PC-9 (cell line): ENCODE results near the gene C1QL2. TPM values are rescaled to one million over a fixed set of nuclear protein-coding genes. Genes with fewer than 3 reads are reported as not detected.

Experiments used
- Bru-seq: library from RNA; stranded (reverse); fragments of 400-500 nt; gene quantifications from one replicate; lab custom pipeline; 2021; lab: Mats Ljungman, UMichigan
- BruChase-seq, 2 experiments: library from RNA; stranded (reverse); fragments of 400-500 nt; gene quantifications; one replicate each; lab custom pipeline; 2021; lab: Mats Ljungman, UMichigan
- BruUV-seq: library from RNA; stranded (reverse); fragments of 400-500 nt; replicated peaks from 2 replicates; lab custom pipeline; 2021; lab: Mats Ljungman, UMichigan
- CTCF ChIA-PET: fragments of 300-600 bp; sonication (Branson Sonifier 250); formaldehyde crosslinking; loops from one replicate; lab custom pipeline; 2022; ENCODE audit warnings: antibody characterized with exemption; lab: Charles Lee
- POLR2A ChIA-PET: fragments of 300-600 bp; sonication (Branson Sonifier 250); formaldehyde crosslinking; loops from one replicate; lab custom pipeline; 2022; ENCODE audit warnings: antibody characterized with exemption; ENCODE audit not compliant: unreplicated experiment; lab: Charles Lee
- DNase-seq, 2 experiments: peaks; one replicate each; pipeline versions ENCODE4 v3.0.0 to v3.0.0-alpha.2; 2015 to 2022; ENCODE audit warnings: mixed read lengths in 1 of 2
- H2AFZ ChIP-seq: fragments of 200-600 bp; sonication (generic); 2 replicates; pipeline ENCODE4 v1.8.1; 2017; ENCODE audit warnings: antibody characterized with exemption
- H3F3A ChIP-seq: fragments of 200-600 bp; sonication (generic); 2 replicates; pipeline ENCODE4 v1.8.1; 2017; ENCODE audit warnings: antibody characterized with exemption, mild to moderate bottlenecking, low read depth; ENCODE audit not compliant: insufficient read depth
- H3K27ac ChIP-seq: fragments of 200-600 bp; sonication (generic); 2 replicates; pipeline ENCODE4 v1.6.1; 2016; ENCODE audit warnings: mixed run types
- H3K27me3 ChIP-seq: fragments of 200-600 bp; sonication (generic); 2 replicates; pipeline ENCODE4 v1.6.1; 2016; ENCODE audit warnings: low read depth, mixed run types; ENCODE audit not compliant: insufficient read depth
- H3K36me3 ChIP-seq: fragments of 200-600 bp; sonication (generic); 2 replicates; pipeline ENCODE4 v1.6.1; 2016; ENCODE audit warnings: low read depth, mixed run types
- H3K4me1 ChIP-seq: fragments of 200-600 bp; sonication (generic); replicated peaks from 2 replicates; pipeline ENCODE4 v1.6.1; 2016; ENCODE audit warnings: mixed run types; ENCODE audit not compliant: insufficient read depth
- H3K4me2 ChIP-seq: fragments of 200-600 bp; sonication (generic); 2 replicates; pipeline ENCODE4 v1.6.1; 2017; ENCODE audit warnings: mixed run types
- H3K4me3 ChIP-seq: fragments of 200-600 bp; sonication (generic); 2 replicates; pipeline ENCODE4 v1.6.1; 2016; ENCODE audit warnings: mixed run types
- H3K79me2 ChIP-seq: fragments of 200-600 bp; sonication (generic); 2 replicates; pipeline ENCODE4 v1.6.1; 2017; ENCODE audit warnings: low read depth, mixed run types
- H3K9me2 ChIP-seq: fragments of 200-600 bp; sonication (generic); 2 replicates; pipeline ENCODE4 v1.8.1; 2017; ENCODE audit warnings: mild to moderate bottlenecking; ENCODE audit not compliant: insufficient read depth
- H3K9me3 ChIP-seq: fragments of 200-600 bp; sonication (generic); 2 replicates; pipeline ENCODE4 v1.8.1; 2016; ENCODE audit warnings: low read depth; ENCODE audit not compliant: insufficient read depth
- H4K20me1 ChIP-seq: fragments of 200-600 bp; sonication (generic); 2 replicates; pipeline ENCODE4 v1.8.1; 2017; ENCODE audit not compliant: insufficient read depth
- EZH2 ChIP-seq: fragments of 200-600 bp; sonication (generic); IDR thresholded peaks from 2 replicates; pipeline ENCODE4 v1.8.0; 2017; ENCODE audit warnings: antibody characterized with exemption, low read depth
- intact Hi-C: fragments of 100-400 bp; cut with micrococcal nuclease; formaldehyde crosslinking; loops from one replicate; pipeline ENCODE4 v1.10.0; 2022; ENCODE audit not compliant: unreplicated experiment
- long read RNA-seq: library from polyadenylated mRNA; stranded (forward); transcript quantifications from one replicate; pipeline ENCODE4 v2.0.0, GENCODE V29; 2022
- total RNA-seq: library from RNA; stranded (reverse); gene quantifications from 2 replicates; pipeline ENCODE4 v1.2.3, GENCODE V29; 2021
- TF ChIP-seq, protein P1 (sequence below): fragments of 200-600 bp; sonication (generic); conservative IDR thresholded peaks from 2 replicates; pipeline ENCODE4 v1.6.1; 2017; ENCODE audit warnings: mixed run types, antibody characterized with exemption, mild to moderate bottlenecking, moderate library complexity

C1QL2 gene
- not detected in 2 replicates for total RNA-seq
- not detected for Bru-seq, nascent RNA
- BruChase-seq, experiment 1, labeled RNA remaining after a 2-hour chase = not detected
- not detected for BruChase-seq, experiment 2, labeled RNA remaining after a 6-hour chase
- long read RNA-seq = 0 reads

DNA sequence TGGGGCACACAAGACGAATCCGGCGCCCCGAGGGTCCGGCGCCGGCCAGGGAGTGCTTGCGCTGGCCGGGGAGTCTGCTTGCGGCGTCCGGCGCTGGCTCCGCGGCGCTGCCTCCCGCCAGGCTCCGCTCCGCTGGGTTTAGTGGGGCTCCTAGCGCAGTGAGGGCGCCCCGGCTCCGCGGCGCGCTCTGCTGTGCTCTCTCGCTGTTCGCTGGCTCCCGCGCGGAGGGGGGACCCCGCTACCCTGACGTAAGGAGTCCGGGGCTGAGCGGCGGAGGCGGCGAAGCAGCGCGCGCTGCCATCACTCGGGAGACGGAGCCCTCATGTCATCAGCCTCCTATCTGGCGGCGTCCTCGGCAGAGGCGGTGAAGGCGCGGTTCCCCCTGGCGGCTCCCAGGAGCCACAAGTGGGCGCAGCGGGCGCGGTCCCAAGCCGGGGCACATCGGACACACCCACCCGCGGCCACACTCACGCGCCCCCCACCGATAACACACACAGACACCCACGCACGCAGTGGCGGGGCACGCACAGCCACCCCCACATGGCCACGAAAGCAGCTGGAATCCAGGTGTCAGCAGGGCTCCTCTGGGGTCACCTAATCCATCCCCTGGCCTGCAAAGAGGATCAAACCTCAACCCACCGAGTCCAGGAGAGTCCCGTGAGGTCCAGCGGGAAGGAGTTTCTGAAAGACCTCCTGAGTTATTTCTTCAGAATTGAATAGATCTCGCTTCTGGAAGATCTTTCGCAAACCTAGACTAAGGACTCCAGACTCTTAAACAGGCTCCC lies at the start of gene C1QL2:
Gene C1QL2, minus strand, starts transcription at position 189 of the 785 bp plus-strand sequence. CDS start 482 bp downstream, outside the sequence.
- CTCF ChIA-PET = no interaction called here
- Histone ChIP-seq H3K36me3 (no peaks in the 10 kb centered on the region), H3K9me2 (no peaks in the 10 kb centered on the region), H3K27ac (no peak within 1 kb of the TSS), H3K27me3 (peaks cover 14% of the 10 kb centered on the region; the same call in 1 of the 2 replicates), H3K4me1 (no peaks in the 10 kb centered on the region), H3K4me2 (no peak within 1 kb of the TSS), H2AFZ (no peak within 1 kb of the TSS), H4K20me1 (no peaks in the 10 kb centered on the region), H3K4me3 (no peak within 1 kb of the TSS), H3K79me2 (no peaks in the 10 kb centered on the region), H3K9me3 (no peaks in the 10 kb centered on the region), H3F3A (no peaks in the 10 kb centered on the region)
- TF ChIP-seq, protein P1, sequence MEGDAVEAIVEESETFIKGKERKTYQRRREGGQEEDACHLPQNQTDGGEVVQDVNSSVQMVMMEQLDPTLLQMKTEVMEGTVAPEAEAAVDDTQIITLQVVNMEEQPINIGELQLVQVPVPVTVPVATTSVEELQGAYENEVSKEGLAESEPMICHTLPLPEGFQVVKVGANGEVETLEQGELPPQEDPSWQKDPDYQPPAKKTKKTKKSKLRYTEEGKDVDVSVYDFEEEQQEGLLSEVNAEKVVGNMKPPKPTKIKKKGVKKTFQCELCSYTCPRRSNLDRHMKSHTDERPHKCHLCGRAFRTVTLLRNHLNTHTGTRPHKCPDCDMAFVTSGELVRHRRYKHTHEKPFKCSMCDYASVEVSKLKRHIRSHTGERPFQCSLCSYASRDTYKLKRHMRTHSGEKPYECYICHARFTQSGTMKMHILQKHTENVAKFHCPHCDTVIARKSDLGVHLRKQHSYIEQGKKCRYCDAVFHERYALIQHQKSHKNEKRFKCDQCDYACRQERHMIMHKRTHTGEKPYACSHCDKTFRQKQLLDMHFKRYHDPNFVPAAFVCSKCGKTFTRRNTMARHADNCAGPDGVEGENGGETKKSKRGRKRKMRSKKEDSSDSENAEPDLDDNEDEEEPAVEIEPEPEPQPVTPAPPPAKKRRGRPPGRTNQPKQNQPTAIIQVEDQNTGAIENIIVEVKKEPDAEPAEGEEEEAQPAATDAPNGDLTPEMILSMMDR = no peak
- TF ChIP-seq EZH2 = no peak
- DNase-seq = no peak
- POLR2A ChIA-PET = no interaction called here
- no TSS peak for BruUV-seq
- intact Hi-C loops = no loop called here

DNA sequence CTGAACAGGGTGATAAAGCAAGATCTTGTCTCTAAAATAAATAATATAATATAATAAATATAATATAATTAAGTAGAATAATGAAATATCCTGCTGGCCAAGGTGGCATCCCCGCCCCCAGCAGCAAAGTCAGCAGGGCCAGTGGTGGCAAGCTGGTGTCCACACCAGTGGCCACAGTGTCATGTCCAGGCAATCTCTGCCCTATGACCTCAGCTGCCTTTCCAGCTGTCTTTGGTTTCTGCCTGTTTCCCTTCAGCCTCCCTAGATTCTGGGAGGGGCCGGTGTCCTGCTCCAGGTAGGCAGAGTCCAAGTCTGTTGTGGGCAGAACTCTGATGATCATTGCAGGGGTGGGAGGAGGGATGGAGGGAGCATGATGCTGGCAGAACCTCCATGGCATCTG lies 48.9 kb upstream of the C1QL2 start:
- no peak for DNase-seq
- CTCF ChIA-PET = no interaction called here
- intact Hi-C loops = loop anchor here (5.0 kb wide), 1 partner anchor 75 kb away; no protein-coding TSS in a partner anchor
- Histone ChIP-seq H3K9me2 (no peaks in the 10 kb centered on the region), H3K27ac (peak overlapping the region; percentile 47), H3K4me1 (peaks cover 58% of the 10 kb centered on the region), H4K20me1 (no peaks in the 10 kb centered on the region), H3K79me2 (no peaks in the 10 kb centered on the region), H3K9me3 (no peaks in the 10 kb centered on the region), H3K4me2 (peak overlapping the region; percentile 33), H3K36me3 (no peaks in the 10 kb centered on the region), H3F3A (peaks cover 22% of the 10 kb centered on the region), H3K4me3 (no peak overlapping the region), H3K27me3 (no peaks in the 10 kb centered on the region), H2AFZ (no peak overlapping the region)
- no peak for TF ChIP-seq EZH2
- BruUV-seq = no TSS peak
- POLR2A ChIA-PET = no interaction called here

DNA sequence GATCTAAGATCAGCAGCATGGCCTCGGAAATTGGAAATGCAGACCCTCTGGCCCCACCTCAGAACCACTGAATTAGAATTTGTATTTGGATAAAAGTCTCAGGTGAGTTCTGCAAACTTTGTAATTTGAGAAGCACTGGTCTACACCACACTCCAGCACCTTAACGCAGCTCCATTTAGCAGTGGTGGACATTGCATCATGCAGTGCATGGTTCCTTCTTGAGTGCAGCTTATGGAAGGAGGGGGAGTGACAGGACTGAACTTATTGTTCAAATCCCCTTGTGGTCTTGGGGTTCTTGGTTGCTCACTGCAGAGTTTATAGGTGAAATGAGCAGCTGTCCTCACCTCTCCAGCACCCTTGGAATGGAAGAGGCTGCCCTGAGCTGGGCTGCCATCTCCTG lies 47.6 kb upstream of the C1QL2 start:
- H4K20me1 ChIP-seq = no peaks in the 10 kb centered on the region
- H2AFZ ChIP-seq = no peak overlapping the region
- no peak overlapping the region for H3K27ac ChIP-seq
- H3K4me3 ChIP-seq = no peak overlapping the region
- ChIA-PET POLR2A (no interaction called here), CTCF (no interaction called here)
- TF ChIP-seq, protein P1 = no peak
- no peak for TF ChIP-seq EZH2
- no peaks in the 10 kb centered on the region for H3K79me2 ChIP-seq
- 0 out of 2 replicates have a peak overlapping the region, but pooled peaks have one; percentile 10 for H3K4me2 ChIP-seq
- intact Hi-C loops = loop anchor here (5.0 kb wide), 1 partner anchor 76 kb away; no protein-coding TSS in a partner anchor
- H3F3A ChIP-seq = peaks cover 22% of the 10 kb centered on the region
- H3K27me3 ChIP-seq = no peaks in the 10 kb centered on the region
- H3K9me2 ChIP-seq = no peaks in the 10 kb centered on the region
- DNase-seq = no peak
- no peaks in the 10 kb centered on the region for H3K36me3 ChIP-seq
- no peaks in the 10 kb centered on the region for H3K9me3 ChIP-seq
- no TSS peak for BruUV-seq
- H3K4me1 ChIP-seq = peaks cover 64% of the 10 kb centered on the region
